22Rv1 (cell line): Measurements from ENCODE around the gene ACE.

ENCODE experiments used
- H3K27ac ChIP-seq: fragments of 450-650 bp; 2 replicates; pipeline ENCODE4 v1.5.1; 2017
- ZFX ChIP-seq: fragments of 450-650 bp; IDR thresholded peaks from 2 replicates; pipeline ENCODE4 v1.6.1; 2017; ENCODE audit warnings: antibody characterized with exemption, borderline replicate concordance
- TF ChIP-seq, protein P1 (sequence below): fragments of 450-650 bp; IDR thresholded peaks from 2 replicates; pipeline ENCODE4 v1.5.1; 2017; ENCODE audit warnings: mild to moderate bottlenecking

The ACE gene

DNA sequence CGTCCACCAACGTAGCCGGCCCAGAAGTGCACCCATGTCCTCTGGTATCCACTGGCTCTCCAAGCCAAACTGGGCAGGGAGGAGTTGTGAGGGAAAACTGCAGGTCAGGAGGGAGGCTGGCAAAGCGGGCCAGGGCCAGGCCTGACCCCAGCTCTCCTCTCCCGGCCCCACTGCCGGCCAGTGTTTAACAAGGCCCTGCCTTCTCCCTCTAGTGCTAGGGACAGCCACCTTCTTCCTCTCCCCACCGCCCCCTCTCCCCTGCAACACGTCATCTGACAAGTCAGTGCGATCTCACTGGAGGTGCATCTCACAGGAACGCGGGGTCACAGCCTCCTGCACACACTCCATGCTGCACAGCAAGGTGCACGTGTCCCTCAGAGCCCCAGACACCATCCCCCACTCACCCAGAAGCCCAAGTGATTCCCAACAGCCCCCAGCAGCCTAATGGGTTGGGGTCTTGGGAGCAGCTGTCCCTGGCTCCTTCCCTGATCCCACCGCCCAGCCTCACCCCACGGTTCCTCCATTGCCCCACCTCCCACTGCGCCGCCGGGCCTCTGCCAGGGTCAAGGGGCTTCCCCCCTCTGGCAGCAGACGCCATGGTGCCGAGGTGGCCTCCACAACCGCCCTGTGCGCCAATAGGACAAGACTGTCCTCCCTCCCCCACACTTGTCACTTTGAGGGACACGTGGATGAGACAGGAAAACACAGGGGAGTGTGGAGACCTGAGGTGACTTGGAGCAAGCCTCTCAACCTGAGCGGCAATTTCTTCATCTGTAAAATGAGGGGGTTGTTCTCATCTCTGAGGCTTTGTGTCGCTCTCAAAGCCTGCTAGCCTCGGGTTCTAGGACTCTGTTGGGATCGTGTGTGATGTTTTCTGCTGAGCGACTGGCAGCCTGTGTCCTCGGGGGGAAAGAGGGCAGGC lies 1.1 kb upstream of the ACE start:
- no peak for TF ChIP-seq ZFX
- TF ChIP-seq, protein P1, sequence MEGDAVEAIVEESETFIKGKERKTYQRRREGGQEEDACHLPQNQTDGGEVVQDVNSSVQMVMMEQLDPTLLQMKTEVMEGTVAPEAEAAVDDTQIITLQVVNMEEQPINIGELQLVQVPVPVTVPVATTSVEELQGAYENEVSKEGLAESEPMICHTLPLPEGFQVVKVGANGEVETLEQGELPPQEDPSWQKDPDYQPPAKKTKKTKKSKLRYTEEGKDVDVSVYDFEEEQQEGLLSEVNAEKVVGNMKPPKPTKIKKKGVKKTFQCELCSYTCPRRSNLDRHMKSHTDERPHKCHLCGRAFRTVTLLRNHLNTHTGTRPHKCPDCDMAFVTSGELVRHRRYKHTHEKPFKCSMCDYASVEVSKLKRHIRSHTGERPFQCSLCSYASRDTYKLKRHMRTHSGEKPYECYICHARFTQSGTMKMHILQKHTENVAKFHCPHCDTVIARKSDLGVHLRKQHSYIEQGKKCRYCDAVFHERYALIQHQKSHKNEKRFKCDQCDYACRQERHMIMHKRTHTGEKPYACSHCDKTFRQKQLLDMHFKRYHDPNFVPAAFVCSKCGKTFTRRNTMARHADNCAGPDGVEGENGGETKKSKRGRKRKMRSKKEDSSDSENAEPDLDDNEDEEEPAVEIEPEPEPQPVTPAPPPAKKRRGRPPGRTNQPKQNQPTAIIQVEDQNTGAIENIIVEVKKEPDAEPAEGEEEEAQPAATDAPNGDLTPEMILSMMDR = no peak
- peak overlapping the region; percentile 91; the same call in 1 of the 2 replicates for H3K27ac ChIP-seq

DNA sequence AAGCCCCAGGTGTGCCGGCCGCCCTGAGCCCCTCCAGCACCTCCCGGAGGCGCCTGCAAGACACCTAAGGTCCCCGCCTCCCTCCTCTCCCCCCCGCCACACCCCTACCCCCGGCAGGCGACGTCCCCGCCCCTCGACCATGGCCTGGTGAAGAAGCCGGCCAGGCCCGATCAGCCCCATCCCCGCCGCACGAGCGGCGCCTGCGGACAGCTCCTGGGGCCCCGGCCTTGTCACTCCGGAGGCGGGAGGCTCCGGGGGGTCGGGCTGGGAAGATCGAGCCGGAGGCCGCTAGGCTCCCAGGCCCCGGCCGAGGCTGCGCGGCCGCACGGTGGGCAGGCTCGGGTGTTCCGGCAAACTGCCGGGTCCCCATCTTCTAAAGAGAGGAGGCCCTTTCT lies 405 bp upstream of the ACE start:
- TF ChIP-seq, protein P1 = no peak
- no peak for TF ChIP-seq ZFX
- H3K27ac ChIP-seq = peak overlapping the region; percentile 91

DNA sequence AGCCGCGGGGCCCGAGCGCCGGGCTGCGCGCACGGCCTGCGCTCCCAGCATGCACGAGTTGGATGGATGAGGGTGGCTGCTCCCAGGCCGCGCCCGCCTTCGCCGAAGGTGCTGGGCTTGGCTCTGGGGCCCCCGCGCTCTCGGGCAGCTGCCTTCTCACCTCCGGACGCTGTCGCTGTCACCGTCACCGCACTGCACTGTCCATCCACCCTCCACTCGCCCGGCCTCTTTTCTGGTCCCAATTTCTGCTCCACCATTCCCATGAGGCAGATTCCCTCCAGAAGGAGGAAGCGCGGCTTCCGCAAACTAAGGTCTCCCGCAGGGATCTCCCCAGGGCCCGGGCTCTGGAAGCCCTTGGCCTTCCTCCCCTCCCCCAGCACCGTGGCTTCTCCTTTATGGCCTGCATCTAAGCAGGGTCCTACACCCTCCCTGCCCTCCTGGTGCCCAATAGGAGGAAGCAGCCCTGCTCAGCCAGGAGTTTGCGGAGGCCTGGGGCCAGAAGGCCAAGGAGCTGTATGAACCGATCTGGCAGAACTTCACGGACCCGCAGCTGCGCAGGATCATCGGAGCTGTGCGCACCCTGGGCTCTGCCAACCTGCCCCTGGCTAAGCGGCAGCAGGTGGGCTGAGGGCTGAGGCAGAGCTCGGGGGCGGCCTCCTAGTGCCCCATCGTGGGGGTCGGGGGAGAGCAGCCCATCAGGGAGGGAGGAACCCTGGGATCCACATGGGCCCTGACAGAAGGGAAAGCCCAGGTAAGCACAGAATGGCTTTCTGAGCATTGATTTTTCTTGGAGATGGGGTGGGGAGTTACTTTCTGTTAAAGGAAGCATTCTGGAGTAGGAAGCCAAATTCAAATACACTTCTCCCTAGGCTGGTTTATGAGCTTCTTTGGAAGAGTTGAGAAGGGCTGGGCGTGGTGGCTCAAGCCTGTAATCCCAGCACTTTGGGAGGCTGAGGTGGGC lies 899 bp downstream of the ACE start:
- H3K27ac ChIP-seq = peak overlapping the region; percentile 91
- TF ChIP-seq, protein P1 = no peak
- no peak for TF ChIP-seq ZFX

DNA sequence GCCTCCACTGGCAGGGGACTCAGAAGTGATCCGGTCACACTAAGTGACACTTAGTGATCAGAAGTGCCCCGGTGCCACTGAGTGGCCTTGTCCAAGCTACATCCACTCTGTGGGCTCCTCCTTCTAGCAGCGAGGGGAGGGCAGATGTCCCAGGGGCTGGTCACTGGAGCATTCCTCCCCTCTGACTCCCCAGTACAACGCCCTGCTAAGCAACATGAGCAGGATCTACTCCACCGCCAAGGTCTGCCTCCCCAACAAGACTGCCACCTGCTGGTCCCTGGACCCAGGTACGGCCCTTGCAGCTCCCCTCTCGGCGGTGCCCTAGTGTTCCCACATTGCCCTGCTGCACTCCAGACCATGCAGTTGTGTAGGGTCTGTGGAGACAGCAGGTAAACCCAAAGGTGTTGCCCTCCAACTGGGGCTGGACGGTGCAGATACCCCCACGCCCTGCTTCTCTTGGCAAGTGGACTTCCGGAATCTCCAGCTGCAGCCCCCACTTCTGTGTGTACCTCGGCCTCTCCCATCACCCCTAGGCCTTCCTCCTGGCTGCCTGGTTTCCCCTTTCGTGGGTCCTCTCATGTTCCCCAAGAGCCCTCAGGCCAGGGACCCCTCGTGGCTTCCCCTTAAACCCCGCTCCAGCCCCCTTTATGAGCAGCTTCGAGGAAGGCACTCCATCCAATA lies 2.1 kb downstream of the ACE start:
- no peak for TF ChIP-seq ZFX
- TF ChIP-seq, protein P1 = peak; percentile 85
- peak overlapping the region; percentile 91 for H3K27ac ChIP-seq

DNA sequence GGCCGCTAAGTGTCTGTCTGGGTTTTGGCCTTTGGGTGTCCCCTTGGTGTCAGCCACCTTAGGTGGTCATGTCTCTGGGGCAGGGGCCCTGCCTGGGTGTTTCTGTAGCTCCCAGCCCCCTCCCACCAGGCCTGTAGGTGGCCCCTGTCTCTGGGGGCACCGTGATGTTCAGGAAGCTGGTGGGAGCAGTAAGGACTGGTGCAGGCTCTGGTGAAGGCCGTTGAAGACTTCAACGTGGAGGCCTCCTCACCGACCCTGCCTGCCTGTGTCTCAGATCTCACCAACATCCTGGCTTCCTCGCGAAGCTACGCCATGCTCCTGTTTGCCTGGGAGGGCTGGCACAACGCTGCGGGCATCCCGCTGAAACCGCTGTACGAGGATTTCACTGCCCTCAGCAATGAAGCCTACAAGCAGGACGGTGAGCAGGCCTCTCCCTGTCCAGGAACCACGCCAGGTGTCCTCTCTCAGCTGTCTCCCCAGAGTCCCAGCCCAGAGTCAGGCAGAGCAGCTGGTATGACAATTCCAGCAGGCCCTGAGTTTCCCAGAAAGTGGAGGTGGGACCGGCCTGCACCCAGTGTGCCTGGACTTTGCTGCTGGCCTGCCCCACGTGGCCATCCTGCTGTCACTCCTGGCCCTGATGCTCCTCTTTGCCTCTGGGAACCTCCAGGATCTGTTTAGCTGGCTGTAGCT lies 2.8 kb downstream of the ACE start:
- H3K27ac ChIP-seq = no peak overlapping the region
- TF ChIP-seq ZFX = no peak
- TF ChIP-seq, protein P1 = no peak

DNA sequence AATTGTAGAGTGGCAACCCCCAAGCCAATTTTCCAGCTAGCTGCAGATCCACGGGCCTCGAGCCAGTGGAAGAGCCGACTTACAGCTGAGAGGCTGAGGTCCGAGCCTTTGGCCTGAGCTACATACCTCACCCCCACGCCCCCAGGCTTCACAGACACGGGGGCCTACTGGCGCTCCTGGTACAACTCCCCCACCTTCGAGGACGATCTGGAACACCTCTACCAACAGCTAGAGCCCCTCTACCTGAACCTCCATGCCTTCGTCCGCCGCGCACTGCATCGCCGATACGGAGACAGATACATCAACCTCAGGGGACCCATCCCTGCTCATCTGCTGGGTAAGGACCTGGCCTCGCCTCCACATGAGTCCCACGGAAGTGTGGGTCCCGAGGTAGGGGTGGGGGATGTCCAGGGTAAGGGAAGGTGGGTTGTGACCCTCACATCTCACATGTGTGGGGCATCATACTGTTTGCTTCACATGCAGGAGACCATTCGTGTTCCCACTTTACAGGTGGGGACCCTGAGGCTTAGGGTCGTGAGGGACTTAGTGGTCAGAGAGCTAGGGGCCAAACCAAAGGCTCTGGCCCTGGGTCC lies 3.4 kb downstream of the ACE start:
- H3K27ac ChIP-seq = no peak overlapping the region
- TF ChIP-seq, protein P1 = no peak
- no peak for TF ChIP-seq ZFX
